HG02840 (cell line): ENCODE measurements around the gene GAN.
"Not testable (repeated sequence)": the region's sequence is repeated elsewhere in the genome, so short reads cannot be mapped to it uniquely, and the experiment has no call there.

Experiments used
- ATAC-seq: cut with Tn5 transposase; IDR thresholded peaks from one replicate; pipeline ENCODE4 v1.9.1; 2021; ENCODE audit warnings: mild to moderate bottlenecking, moderate library complexity, moderate number of reproducible peaks; ENCODE audit not compliant: unreplicated experiment, low FRiP score

The GAN gene

DNA sequence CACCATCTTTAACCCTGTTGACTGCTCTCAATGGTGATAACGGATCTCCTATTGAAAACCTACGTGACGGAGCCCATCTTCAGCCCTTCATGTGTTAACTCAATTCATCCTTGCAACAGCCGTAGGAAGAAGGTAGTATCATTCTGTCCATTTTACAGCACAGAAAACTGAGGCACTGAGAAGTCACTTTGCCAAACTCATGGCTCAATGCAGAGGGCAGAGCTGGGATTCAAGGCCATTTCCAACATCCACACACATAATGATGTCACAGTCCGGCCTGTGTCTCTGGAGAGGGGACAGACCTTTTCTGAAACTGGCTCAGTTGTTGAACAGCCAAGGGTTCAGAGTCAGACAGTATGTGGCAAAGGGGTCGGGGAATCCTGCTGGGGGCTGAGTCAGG, 77.2 kb downstream of the GAN start:
- ATAC-seq, result no peak

DNA sequence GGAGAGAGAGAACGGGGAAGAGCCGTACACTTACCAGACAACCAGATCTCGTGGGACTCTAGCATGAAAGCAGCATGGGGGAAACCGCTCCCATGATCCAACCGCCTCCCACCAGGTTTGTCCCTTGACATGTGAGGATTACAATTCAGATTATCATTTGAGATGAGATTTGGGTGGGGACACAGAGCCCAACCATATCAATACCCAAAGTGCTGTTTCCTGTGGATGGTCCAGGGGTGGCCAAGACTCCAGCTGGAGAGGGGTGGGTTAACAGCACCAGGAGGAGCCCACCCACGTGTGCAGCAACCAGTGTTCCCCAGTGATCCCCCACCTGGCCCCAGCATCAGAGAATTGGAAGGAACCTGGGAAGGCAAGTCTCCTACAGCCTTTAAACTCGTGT, 79.7 kb downstream of the GAN start:
- ATAC-seq, result no peak

DNA sequence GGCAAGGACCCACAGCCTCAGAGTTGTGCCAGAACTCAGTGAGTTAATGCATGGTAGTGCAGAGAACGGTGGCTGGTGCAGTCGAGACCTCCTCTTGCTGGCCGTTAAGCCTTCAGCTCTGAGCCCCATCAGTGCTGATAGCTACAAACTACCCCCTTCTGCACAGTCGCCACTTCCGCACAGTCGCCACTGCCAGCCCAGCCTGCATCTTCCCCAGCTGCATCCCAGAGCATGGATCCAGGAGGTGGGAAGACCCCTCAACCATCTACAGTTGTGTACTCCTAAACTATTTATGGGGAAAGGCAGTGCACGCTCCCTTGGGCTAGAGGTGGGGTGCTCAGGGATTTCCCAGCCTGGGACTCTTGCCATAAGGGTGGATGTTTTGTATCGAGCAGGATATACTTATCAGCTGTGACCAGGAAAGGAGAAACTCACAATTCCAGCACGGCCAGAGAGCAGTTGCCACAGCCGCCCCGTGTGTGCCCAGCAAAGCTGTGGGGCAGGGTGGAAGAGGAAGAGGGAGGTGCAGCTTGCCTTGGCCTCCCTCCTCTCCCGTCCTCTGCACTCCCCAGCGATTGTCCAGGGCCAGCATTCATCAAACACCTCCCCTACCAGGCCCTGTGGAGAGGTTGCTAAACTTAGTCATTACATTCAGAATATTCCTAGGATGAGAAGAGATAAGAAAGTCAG, 80.3 kb downstream of the GAN start:
- ATAC-seq, result no peak

GRCh38 chr16:81397058-81397878, 82.5 kb downstream of the GAN start:
- ATAC-seq, result no peak

DNA sequence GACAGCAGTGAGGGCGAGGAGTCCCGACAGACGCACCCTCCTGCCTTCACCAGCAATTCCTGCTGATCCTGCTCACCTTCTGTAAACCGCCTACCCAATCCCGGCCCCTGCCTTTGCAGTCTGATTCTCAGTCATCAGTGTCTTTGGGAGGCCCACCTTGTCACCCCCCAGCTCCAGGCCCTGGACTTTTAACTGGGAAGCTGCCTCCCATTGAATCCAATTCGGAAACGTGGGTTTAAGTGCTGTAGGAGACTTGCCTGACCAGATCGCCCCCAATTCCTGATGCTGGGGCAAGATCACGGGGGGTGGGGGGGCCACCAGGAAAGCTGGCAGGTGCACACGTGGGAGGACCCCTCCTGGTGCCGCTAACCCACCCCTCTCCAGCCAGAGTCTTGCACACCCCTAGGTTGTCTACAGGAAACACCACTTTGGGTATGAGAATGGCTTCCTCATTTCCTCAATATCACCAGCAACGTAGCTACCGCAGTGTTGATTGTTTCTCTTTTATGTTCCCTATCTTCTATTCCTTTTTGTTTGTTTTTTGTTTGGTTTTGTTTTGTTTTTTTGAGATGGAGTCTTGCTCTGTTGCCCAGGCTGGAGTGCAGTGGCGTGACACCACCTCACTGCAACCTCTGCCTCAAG, 83.2 kb downstream of the GAN start:
- no peak for ATAC-seq

DNA sequence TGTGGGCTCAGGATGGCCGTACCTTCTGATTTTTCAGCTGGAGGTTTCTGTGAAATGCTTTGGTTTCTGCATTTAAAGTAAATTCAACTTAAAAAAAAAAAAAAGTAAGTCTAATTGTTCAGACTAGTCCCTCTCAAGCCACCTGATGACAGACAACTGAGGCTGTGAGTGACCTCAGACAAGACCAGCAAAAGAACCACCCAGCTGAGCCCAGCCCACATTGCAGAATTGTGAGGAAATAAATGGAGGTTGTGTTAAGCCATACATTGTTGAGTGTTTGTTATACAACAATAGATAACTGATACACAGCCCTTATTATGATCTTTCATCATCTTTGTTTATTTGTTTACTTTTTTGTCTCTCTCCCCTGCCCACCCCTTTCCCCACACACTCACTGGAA, 85.1 kb downstream of the GAN start:
- ATAC-seq, result no peak

DNA sequence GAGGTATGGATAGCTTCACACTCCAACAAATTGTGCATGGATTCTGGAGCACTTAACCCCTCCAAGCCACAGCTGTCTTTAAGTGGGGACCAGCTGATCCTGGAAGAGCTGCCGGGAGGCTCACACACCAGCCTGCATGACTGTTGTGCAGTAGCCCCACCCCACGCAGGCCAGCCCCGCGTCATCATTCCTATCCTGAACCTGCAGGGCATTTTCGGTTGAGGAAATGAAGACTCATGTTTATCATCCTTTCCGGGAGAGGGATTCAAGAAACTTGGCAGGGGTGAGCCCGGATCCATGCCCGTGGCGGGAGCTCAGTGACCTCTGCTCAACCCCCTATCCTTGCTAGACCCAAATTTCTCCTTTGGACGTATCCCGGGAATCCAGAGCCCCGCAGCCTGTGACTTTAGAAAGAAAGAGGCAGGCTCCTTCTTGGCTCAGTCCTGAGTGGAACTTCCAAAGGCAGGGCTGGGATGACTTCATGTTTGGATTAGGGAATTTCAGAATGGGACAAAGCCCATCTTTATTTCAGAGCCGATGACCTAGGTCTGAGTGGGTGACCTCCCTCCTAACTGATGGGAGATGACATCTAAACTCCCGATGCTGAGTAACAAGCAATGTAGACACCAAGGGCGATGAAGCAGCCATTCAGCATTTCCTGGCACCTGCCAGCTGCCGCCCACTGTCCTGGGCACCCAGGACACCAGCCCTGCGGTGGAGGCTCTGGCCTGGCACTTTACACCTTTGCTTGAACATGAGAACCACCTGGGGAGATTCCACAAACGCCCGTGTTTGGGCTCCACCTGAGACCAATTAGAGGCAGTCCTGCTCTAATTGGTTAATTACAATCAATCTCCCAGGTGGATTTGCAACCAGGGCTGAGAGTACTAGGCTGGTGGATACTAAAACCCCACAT, 86.5 kb downstream of the GAN start:
- ATAC-seq, result no peak

DNA sequence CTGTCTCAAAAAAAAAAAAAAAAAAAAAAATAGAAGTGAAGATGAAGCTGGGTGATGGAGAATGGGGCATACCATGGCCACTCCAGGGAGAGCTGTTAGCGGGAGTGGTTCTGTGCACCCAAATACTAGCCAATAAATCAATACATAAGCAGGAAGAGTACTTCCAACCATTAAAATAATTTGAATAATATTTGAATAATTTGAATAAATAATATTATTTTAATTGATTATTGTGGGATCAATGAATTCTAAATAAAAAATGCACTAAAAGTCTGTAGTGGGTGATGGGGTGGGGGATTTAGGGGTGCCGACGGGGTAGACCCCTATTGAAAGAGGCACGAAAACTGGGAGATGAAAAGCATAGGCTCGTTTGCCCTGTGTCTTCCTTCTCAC, 88.4 kb downstream of the GAN start:
- ATAC-seq, result no peak

DNA sequence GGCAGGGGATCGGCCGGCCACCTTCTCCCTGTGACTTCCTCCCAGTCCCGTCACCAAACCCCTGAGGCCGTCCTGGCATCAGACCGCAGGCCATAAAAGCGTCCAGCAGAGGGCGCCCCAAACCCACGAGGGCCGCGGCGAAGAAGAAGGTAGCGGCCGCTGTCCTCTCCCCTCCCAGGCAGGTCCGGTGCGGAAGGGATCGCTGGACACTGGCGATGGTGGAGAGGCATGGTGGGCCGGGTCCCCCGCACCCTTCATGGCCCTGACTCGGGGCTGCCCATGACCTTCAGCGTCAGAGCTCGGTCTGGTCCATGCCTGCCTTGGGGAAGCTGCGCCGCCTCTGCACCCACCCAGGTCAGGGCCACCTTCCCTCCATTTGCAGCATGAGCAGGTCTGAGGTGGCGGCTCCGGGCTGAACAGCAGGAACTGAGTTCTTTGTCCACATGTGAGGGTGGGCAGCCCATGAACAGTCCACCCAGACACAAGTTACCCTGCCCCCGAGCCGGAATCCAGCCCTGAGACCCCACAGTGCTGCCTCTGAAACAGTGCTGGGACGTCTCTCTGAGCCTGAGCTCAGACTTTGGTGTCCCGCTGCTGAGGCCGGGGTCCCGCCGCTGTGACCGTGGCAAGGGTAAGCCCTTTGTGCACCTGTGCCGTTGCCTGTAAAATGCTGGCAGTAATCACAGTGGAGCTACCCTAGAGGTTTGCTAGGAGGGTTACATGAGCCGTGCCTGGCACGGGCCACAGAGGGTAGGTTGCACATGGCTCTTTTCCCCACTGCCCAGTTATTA, 89.0 kb downstream of the GAN start:
- ATAC-seq, result peak; percentile 63

DNA sequence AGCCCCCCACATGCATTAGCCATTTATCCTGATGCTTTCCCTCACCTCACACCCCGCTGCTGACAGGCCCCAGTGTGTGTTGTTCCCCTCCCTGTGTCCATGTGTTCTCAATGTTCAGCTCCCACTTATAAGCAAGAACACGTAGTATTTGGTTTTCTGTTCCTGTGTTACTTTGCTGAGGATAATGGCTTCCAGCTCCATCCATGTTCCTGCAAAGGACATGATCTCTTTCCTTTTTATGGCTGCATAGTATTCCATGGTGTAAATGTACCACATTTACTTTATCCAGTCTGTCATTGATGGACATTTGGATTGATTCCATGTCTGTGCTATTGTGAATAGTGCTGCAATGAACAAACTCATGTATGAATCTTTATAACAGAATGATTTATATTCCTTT, 90.2 kb downstream of the GAN start:
- not testable (repeated sequence) for ATAC-seq

- no peak for ATAC-seq
These were observed 90.9 kb downstream of the GAN start for GRCh38 chr16:81405702-81406113.

DNA sequence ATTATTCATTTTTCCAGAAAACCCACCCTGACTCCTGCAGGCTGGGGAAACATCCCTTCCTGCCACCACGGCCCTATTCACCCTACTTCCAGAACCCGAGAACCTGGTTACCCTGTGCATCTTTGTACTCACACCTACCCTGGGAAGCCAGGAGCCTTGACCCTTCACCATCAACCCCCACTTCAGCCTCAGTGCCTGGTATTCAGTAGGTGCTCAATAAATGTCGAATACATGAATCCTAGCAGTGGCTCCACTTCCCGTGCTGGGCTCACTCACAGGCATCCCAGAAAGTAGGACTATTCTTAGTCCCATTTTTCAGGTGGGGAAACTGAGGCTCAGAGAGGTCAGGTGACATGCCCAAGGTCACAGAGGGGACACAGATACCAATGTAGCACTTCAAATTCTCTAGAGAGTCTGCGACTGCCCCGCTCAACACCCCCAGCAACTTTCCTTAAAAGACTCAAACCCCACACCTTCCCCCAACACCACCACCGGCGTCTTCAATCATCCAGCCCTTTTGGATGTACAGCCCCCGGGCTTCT, 93.7 kb downstream of the GAN start:
- ATAC-seq, result no peak

- no peak for ATAC-seq
These were observed 94.3 kb downstream of the GAN start for GRCh38 chr16:81409016-81409556.

- ATAC-seq, result no peak
These were observed 96.0 kb downstream of the GAN start for GRCh38 chr16:81410643-81411293.

DNA sequence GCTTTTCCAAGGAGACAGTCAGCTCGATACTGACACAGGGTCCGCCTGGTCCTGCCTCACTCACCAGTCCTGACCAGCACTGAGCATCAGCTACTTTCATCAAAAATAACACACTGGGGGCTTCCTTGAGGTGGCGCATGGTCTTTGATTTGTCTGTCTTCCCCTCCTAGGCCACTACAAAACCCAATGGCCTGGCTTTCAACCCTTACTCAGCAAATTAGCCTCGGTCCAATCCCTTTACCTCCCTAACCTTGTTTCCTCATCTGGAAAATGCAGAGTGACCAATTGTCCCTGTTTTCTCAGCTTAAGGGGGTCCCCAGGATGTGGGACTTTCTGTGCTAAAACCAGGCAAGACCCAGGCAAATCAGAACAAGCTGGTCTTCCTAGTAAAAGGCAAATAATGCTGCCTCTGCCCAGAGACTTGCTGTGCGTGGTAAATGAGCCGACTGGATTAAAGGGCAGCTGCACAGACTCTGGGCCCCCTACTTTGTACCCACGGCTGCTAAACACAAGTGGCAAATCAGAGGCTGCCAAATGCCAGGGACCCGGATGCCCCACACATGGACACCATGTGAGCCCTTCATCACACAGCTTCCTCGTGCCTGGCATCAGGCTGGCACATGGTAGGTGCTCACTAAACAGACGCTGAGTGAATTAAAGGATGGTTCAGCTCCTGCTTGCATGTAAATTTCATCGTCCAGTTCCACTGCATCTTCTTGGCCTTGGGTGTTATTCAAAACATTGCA, 98.7 kb downstream of the GAN start:
- no peak for ATAC-seq

GRCh38 chr16:81415751-81416150, 101.0 kb downstream of the GAN start:
- ATAC-seq, result no peak

DNA sequence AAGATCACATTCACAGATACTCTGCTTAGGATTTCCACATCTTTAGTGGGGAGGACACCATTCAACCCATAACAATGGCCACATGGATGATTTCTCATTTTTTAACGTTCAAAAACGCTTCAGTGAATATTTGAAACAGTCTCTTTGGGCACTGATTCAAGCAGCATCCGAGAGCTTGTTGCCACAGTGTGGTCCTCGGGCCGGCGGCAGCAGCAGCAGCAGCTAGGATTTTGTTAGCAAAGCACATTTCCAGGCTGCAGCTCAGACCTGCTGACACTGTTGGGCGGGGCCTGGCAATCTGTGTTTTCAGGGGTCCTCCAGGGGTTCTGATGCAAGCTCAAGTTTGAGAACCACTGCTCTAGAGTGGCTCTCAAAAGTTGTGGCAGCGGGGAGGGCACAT, 102.0 kb downstream of the GAN start:
- no peak for ATAC-seq

DNA sequence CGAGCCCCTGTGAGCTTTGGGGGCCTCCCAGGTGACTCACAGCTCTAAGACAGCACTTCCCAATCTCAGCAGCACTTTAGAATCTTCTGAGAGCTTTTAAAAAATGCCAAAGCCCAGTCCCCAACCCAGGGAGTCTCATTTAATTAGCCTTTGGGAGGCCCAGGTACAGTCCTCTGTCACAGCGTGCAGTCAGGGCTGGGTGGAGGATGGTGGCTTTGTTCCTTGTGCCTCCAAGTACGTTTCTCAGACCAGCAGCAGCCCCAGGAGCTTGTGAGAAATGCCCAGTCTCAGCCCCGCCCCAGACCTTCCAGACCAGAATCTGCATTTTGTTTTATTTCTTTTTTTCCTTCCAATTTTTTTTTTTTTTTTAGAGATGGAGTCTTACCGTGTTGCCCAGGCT, 102.4 kb downstream of the GAN start:
- ATAC-seq, result no peak
